Caco-2 (cell line): ENCODE data around the gene ESPL1. TPM values are rescaled to one million over a fixed set of nuclear protein-coding genes. Genes with fewer than 3 reads are reported as not detected.

Experiments used
- BruUV-seq: library from RNA; stranded (reverse); fragments of 400-500 nt; replicated peaks from 2 replicates; lab custom pipeline; 2021; lab: Mats Ljungman, UMichigan
- CTCF ChIA-PET: fragments of 300-600 bp; sonication (Branson Sonifier 250); formaldehyde crosslinking; loops from one replicate; lab custom pipeline; 2022; ENCODE audit warnings: antibody characterized with exemption; lab: Charles Lee
- POLR2A ChIA-PET: fragments of 300-600 bp; sonication (Branson Sonifier 250); formaldehyde crosslinking; loops from one replicate; lab custom pipeline; 2022; ENCODE audit warnings: antibody characterized with exemption; lab: Charles Lee
- DNase-seq, 2 experiments: peaks; one replicate each; pipeline versions ENCODE4 v3.0.0 to v3.0.0-alpha.2; 2020 to 2022
- H3K27me3 ChIP-seq: replicated peaks from 2 replicates; pipeline ENCODE4 v1.6.0; 2011; ENCODE audit warnings: low read length; ENCODE audit not compliant: control insufficient read depth, insufficient read depth
- H3K36me3 ChIP-seq: 2 replicates; pipeline ENCODE4 v1.5.1; 2011; ENCODE audit warnings: low read length; ENCODE audit not compliant: control insufficient read depth, insufficient read depth
- H3K4me1 ChIP-seq: fragments of 250-450 bp; sonication (Bioruptor Pico); 2 replicates; pipeline ENCODE4 v1.5.1; 2020; ENCODE audit warnings: mild to moderate bottlenecking
- H3K4me3 ChIP-seq: 2 replicates; pipeline ENCODE4 v1.5.1; 2011; ENCODE audit warnings: low read depth, mild to moderate bottlenecking, control low read depth, low read length
- H3K9me3 ChIP-seq: fragments of 250-450 bp; sonication (Bioruptor Pico); 2 replicates; pipeline ENCODE4 v1.5.1; 2020; ENCODE audit warnings: mild to moderate bottlenecking, moderate library complexity
- H3K27ac Mint-ChIP-seq: one replicate; pipeline ENCODE4 v1.8.0; 2022; ENCODE audit warnings: mixed read lengths; ENCODE audit not compliant: unreplicated experiment
- H3K27me3 Mint-ChIP-seq: one replicate; pipeline ENCODE4 v1.8.0; 2022; ENCODE audit warnings: mixed read lengths; ENCODE audit not compliant: insufficient read depth, unreplicated experiment
- H3K36me3 Mint-ChIP-seq: one replicate; pipeline ENCODE4 v1.8.0; 2022; ENCODE audit warnings: mild to moderate bottlenecking, mixed read lengths; ENCODE audit not compliant: insufficient read depth, unreplicated experiment
- H3K4me1 Mint-ChIP-seq: one replicate; pipeline ENCODE4 v1.8.0; 2022; ENCODE audit warnings: low read depth, mixed read lengths; ENCODE audit not compliant: unreplicated experiment
- H3K4me3 Mint-ChIP-seq: one replicate; pipeline ENCODE4 v1.8.0; 2022; ENCODE audit warnings: mild to moderate bottlenecking, moderate library complexity, mixed read lengths; ENCODE audit not compliant: unreplicated experiment
- H3K9me3 Mint-ChIP-seq: one replicate; pipeline ENCODE4 v1.8.0; 2022; ENCODE audit warnings: mixed read lengths; ENCODE audit not compliant: unreplicated experiment
- intact Hi-C: fragments of 100-400 bp; cut with micrococcal nuclease; formaldehyde crosslinking; loops from one replicate; pipeline ENCODE4 v1.10.0; 2022; ENCODE audit not compliant: unreplicated experiment
- total RNA-seq: library from RNA; stranded (reverse); gene quantifications from 2 replicates; pipeline ENCODE4 v1.2.3, GENCODE V29; 2022
- TF ChIP-seq, protein P1 (sequence below), 2 experiments: fragments of 200-600 bp in 1 of 2; IDR thresholded peaks; 1 replicate in 1 of 2; 2 replicates in 1 of 2; pipeline versions ENCODE4 v1.5.1 to v1.8.0; 2011 to 2022; ENCODE audit warnings: antibody characterized with exemption in 1 of 2, control low read depth in 1 of 2, inconsistent platforms in 1 of 2, low read depth in 1 of 2, low read length in 1 of 2, mild to moderate bottlenecking in 1 of 2, moderate library complexity in 1 of 2; ENCODE audit not compliant: insufficient read depth in 1 of 2, severe bottlenecking in 1 of 2, unreplicated experiment in 1 of 2

ESPL1 gene
- total RNA-seq, 1 experiment from 2014 or later: 32.3 TPM

DNA sequence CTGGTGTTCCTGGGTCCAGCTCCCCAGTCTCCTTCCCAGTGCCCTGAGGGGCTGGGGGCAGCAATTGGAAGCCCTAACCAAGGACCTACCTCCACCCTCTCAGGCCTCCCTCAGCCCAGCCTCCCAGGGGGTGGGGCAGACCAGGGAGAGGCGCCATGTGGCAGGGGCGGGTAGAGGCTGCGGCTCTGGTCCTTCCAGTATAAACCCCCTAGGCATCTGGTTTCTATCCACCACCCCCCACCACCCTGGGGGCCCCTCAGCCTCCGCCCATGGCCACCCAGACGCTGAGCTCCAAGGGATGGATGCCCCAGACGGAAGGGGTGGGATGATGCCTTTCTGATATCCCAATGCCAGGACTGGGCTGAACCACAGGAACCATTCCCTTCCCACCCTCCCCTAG is 70.8 kb downstream of the ESPL1 start:
- no peak for DNase-seq
- CTCF ChIA-PET: no interaction called here
- Mint-ChIP-seq H3K27ac (no peak overlapping the region), H3K4me3 (no peak overlapping the region), H3K9me3 (no peaks in the 10 kb centered on the region), H3K36me3 (no peaks in the 10 kb centered on the region), H3K4me1 (peaks cover 11% of the 10 kb centered on the region), H3K27me3 (peaks cover 7% of the 10 kb centered on the region)
- H3K27me3 ChIP-seq: no peaks in the 10 kb centered on the region
- TF ChIP-seq, protein P1, sequence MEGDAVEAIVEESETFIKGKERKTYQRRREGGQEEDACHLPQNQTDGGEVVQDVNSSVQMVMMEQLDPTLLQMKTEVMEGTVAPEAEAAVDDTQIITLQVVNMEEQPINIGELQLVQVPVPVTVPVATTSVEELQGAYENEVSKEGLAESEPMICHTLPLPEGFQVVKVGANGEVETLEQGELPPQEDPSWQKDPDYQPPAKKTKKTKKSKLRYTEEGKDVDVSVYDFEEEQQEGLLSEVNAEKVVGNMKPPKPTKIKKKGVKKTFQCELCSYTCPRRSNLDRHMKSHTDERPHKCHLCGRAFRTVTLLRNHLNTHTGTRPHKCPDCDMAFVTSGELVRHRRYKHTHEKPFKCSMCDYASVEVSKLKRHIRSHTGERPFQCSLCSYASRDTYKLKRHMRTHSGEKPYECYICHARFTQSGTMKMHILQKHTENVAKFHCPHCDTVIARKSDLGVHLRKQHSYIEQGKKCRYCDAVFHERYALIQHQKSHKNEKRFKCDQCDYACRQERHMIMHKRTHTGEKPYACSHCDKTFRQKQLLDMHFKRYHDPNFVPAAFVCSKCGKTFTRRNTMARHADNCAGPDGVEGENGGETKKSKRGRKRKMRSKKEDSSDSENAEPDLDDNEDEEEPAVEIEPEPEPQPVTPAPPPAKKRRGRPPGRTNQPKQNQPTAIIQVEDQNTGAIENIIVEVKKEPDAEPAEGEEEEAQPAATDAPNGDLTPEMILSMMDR (IDR thresholded peaks at IDR 0.05; ENCODE audit: insufficient read depth in 1 of 2, low read depth in 1 of 2, low read length in 1 of 2, severe bottlenecking in 1 of 2, unreplicated experiment in 1 of 2): no peak
- H3K4me3 ChIP-seq: no peak overlapping the region
- POLR2A ChIA-PET: no interaction called here
- 0 out of 2 replicates have a peak, but pooled peaks cover 2% of the 10 kb centered on the region for H3K4me1 ChIP-seq
- H3K36me3 ChIP-seq: no peaks in the 10 kb centered on the region
- no peaks in the 10 kb centered on the region for H3K9me3 ChIP-seq
- no TSS peak for BruUV-seq
- intact Hi-C loops: no loop called here

DNA sequence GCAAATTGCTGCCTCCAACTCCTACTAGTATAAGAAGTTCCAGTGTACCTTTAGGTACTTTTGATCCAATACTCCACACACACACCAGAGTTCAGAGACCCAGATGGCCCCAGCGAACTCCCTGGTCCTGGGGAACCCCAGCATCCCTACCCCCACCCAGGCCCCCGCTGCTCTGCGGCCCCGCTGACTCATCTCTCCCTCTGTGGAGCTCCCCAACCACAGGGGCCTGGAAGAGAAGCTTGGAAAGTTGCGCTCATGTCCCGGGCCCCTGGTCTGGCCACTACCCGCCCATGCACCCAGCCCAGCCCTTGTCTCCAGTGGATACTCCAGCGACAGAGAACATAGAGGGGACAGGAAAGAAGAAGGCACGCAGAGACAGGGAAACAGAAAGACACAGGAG is 72.3 kb downstream of the ESPL1 start:
- 0 out of 2 replicates have a peak, but pooled peaks cover 2% of the 10 kb centered on the region for H3K4me1 ChIP-seq
- H3K9me3 Mint-ChIP-seq: no peaks in the 10 kb centered on the region
- peaks cover 7% of the 10 kb centered on the region for H3K27me3 Mint-ChIP-seq
- H3K36me3 ChIP-seq: no peaks in the 10 kb centered on the region
- ChIA-PET POLR2A (no interaction called here), CTCF (interaction anchor here (0.5 kb wide), 1 partner anchor 19 kb away, joined by 3 read pairs; the partner anchor contains the start of gene AAAS)
- H3K27me3 ChIP-seq: no peaks in the 10 kb centered on the region
- TF ChIP-seq, protein P1 (IDR thresholded peaks at IDR 0.05; ENCODE audit: insufficient read depth in 1 of 2, low read depth in 1 of 2, low read length in 1 of 2, severe bottlenecking in 1 of 2, unreplicated experiment in 1 of 2): no peak
- H3K4me3 ChIP-seq: no peak overlapping the region
- no peak overlapping the region for H3K27ac Mint-ChIP-seq
- no peaks in the 10 kb centered on the region for H3K36me3 Mint-ChIP-seq
- no peak for DNase-seq
- no TSS peak for BruUV-seq
- peaks cover 17% of the 10 kb centered on the region for H3K4me1 Mint-ChIP-seq
- no peaks in the 10 kb centered on the region for H3K9me3 ChIP-seq
- no peak overlapping the region for H3K4me3 Mint-ChIP-seq
- intact Hi-C loops: no loop called here

Other genes starting within 250 kb of the ESPL1 start
- 2.4 and 4.4 TPM in 2 replicates for gene TNS2, start 218.2 kb upstream of the ESPL1 start, total RNA-seq
- 8.2 and 8.8 TPM in 2 replicates for gene SPRYD3, start 188.9 kb upstream of the ESPL1 start, total RNA-seq
- 34.7 and 43.3 TPM in 2 replicates for gene IGFBP6, start 170.6 kb upstream of the ESPL1 start, total RNA-seq
- gene SOAT2, start 164.8 kb upstream of the ESPL1 start, total RNA-seq: 6.5 and 9.7 TPM in 2 replicates
- gene ZNF740, start 87.6 kb upstream of the ESPL1 start, total RNA-seq: 35.8 and 43.0 TPM in 2 replicates
- 20.1 and 23.0 TPM in 2 replicates for gene CSAD, start 87.4 kb upstream of the ESPL1 start, total RNA-seq
- gene ITGB7, start 61.0 kb upstream of the ESPL1 start, total RNA-seq: 1.1 TPM in 2 replicates
- gene RARG, start 36.1 kb upstream of the ESPL1 start, total RNA-seq: 11.8 and 12.9 TPM in 2 replicates
- 251 and 264 TPM in 2 replicates for gene PFDN5, start 27.2 kb downstream of the ESPL1 start, total RNA-seq
- gene MYG1, start 31.4 kb downstream of the ESPL1 start, total RNA-seq: 56.3 and 59.8 TPM in 2 replicates
- 63.8 and 67.2 TPM in 2 replicates for gene AAAS, start 53.3 kb downstream of the ESPL1 start, total RNA-seq
- not detected in 2 replicates for gene SP7, start 68.1 kb downstream of the ESPL1 start, total RNA-seq
- 78.1 and 83.3 TPM in 2 replicates for gene SP1, start 111.9 kb downstream of the ESPL1 start, total RNA-seq
- gene AMHR2, start 155.6 kb downstream of the ESPL1 start, total RNA-seq: 0.28 and 0.48 TPM in 2 replicates
- 395 and 400 TPM in 2 replicates for gene PRR13, start 173.4 kb downstream of the ESPL1 start, total RNA-seq
- gene PCBP2, start 183.8 kb downstream of the ESPL1 start, total RNA-seq: 1,036 and 1,143 TPM in 2 replicates
- 2.4 and 3.9 TPM in 2 replicates for gene MAP3K12, start 231.2 kb downstream of the ESPL1 start, total RNA-seq
- gene TARBP2, start 233.0 kb downstream of the ESPL1 start, total RNA-seq: 43.9 and 50.7 TPM in 2 replicates
- 2.4 TPM in 1 of 2 replicates, not detected in the other for gene NPFF, start 239.2 kb downstream of the ESPL1 start, total RNA-seq